ENCODE data around the gene CREG1. TPM values are rescaled to one million over a fixed set of nuclear protein-coding genes. Genes with fewer than 3 reads are reported as not detected.

Gene CREG1
- total and polyA plus RNA-seq, 2 donors, result 68.6 to 125 TPM

DNA sequence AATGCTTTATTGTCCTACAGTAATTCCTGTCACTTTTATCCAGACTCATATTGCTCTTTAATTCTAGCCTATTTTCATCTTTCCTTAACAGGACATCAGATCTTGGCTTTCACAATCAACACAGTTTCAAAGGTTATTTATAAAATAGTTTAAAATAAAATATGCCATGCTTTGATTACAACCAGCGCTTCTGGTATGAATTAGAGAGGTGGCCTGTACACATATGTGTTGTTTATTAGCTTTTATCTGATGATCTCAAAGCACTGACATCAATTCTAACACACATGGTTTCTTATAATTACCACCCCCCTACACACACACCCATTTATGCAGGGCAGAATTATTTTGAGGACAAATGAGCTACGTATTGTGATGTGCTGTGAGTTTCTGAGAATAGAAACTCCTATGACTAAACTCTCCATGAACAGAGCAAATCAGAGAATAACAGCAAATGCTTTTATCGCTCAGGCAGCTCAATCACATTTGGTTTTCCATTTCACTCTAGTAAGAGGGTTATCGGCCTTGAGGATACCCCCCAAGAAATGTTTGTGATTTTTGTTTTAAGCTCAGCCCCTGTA, 53.2 kb downstream of the CREG1 start:
- H3K4me1 ChIP-seq (ENCODE audit: insufficient read depth), result no peaks in the 10 kb centered on the region
- WGBS, result 85% methylated on average over 4 of the region's 4 CpGs
- H3K27ac ChIP-seq (ENCODE audit: low read depth), result no peak overlapping the region
- no peak for DNase-seq (ENCODE audit: extremely low spot score)
- no peak overlapping the region for H3K4me3 ChIP-seq (ENCODE audit: low read depth, low read length)
- no peaks in the 10 kb centered on the region for H3K36me3 ChIP-seq (ENCODE audit: insufficient read depth)

- no peak for DNase-seq (ENCODE audit: extremely low spot score)
- H3K27ac ChIP-seq (ENCODE audit: low read depth), result no peak overlapping the region
Observed at GRCh38 chr1:167499664-167500101, 53.9 kb downstream of the CREG1 start.

GRCh38 chr1:167499106-167499505, 54.5 kb downstream of the CREG1 start:
- 59% methylated on average over 4 of the region's 4 CpGs for WGBS
- no peak for DNase-seq (ENCODE audit: extremely low spot score)
- H3K27ac ChIP-seq (ENCODE audit: low read depth), result no peak overlapping the region
- H3K4me3 ChIP-seq (ENCODE audit: low read depth, low read length), result no peak overlapping the region
- no peaks in the 10 kb centered on the region for H3K4me1 ChIP-seq (ENCODE audit: insufficient read depth)
- no peaks in the 10 kb centered on the region for H3K36me3 ChIP-seq (ENCODE audit: insufficient read depth)

More at GRCh38 chr1:167499664-167500101, 53.9 kb downstream of the CREG1 start:
- H3K36me3 ChIP-seq (ENCODE audit: insufficient read depth), result no peaks in the 10 kb centered on the region
- H3K4me3 ChIP-seq (ENCODE audit: low read depth, low read length), result no peak overlapping the region
- no peaks in the 10 kb centered on the region for H3K4me1 ChIP-seq (ENCODE audit: insufficient read depth)
- 80% methylated on average over 3 of the region's 3 CpGs for WGBS

- H3K27ac ChIP-seq (ENCODE audit: low read depth), result no peak overlapping the region
- WGBS, result 63% methylated on average over 11 of the region's 11 CpGs
- H3K4me1 ChIP-seq (ENCODE audit: insufficient read depth), result no peaks in the 10 kb centered on the region
- no peak for DNase-seq (ENCODE audit: extremely low spot score)
- no peak overlapping the region for H3K4me3 ChIP-seq (ENCODE audit: low read depth, low read length)
- H3K36me3 ChIP-seq (ENCODE audit: insufficient read depth), result no peaks in the 10 kb centered on the region
Observed at GRCh38 chr1:167496797-167497619, 56.6 kb downstream of the CREG1 start.

DNA sequence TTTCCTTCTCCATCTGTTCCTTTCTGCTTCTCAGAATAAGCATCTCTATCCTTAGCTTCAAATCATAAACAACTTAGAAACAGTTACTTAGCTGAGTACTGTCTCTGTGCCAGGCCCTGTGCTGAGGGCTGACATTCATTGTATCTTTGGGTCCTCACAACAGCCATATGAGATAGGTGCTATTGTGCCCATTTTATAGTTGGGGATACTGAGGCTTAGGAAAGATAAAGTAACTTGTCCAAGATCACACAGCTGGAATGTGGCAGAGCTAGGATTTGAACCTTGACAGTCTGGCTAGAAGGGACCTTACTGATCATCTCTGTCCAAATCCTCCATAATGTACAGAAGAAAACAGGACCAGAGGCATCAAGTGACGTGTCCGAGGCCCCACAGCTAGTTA, 60.2 kb downstream of the CREG1 start:
- 95% methylated on average over 2 of the region's 2 CpGs for WGBS
- H3K4me1 ChIP-seq (ENCODE audit: insufficient read depth), result no peaks in the 10 kb centered on the region
- no peak for DNase-seq (ENCODE audit: extremely low spot score)
- no peaks in the 10 kb centered on the region for H3K36me3 ChIP-seq (ENCODE audit: insufficient read depth)
- H3K27ac ChIP-seq (ENCODE audit: low read depth), result no peak overlapping the region
- H3K4me3 ChIP-seq (ENCODE audit: low read depth, low read length), result no peak overlapping the region

- WGBS, result 55% methylated on average over 5 of the region's 5 CpGs
- no peak overlapping the region for H3K27ac ChIP-seq (ENCODE audit: low read depth)
- no peak for DNase-seq (ENCODE audit: extremely low spot score)
Observed at GRCh38 chr1:167492481-167492910, 61.1 kb downstream of the CREG1 start.

GRCh38 chr1:167491586-167492461, 61.7 kb downstream of the CREG1 start:
- no peak overlapping the region for H3K4me3 ChIP-seq (ENCODE audit: low read depth, low read length)
- DNase-seq (ENCODE audit: extremely low spot score), result no peak
- WGBS, result 67% methylated on average over 12 of the region's 12 CpGs
- no peaks in the 10 kb centered on the region for H3K4me1 ChIP-seq (ENCODE audit: insufficient read depth)
- H3K36me3 ChIP-seq (ENCODE audit: insufficient read depth), result no peaks in the 10 kb centered on the region
- no peak overlapping the region for H3K27ac ChIP-seq (ENCODE audit: low read depth)

More at GRCh38 chr1:167492481-167492910, 61.1 kb downstream of the CREG1 start:
- Histone ChIP-seq H3K4me3 (ENCODE audit: low read depth, low read length) (no peak overlapping the region), H3K4me1 (ENCODE audit: insufficient read depth) (no peaks in the 10 kb centered on the region), H3K36me3 (ENCODE audit: insufficient read depth) (no peaks in the 10 kb centered on the region)

Other genes with a start within 250 kb of the CREG1 start
- gene CD247, start 35.2 kb downstream of the CREG1 start, total RNA-seq, result 1.3 TPM
- 1.8 TPM for gene CD247, start 35.2 kb downstream of the CREG1 start, polyA plus RNA-seq
- 16.0 TPM for gene RCSD1, start 76.5 kb upstream of the CREG1 start, total RNA-seq
- gene RCSD1, start 76.5 kb upstream of the CREG1 start, polyA plus RNA-seq, result 19.9 TPM
- gene MPZL1, start 168.2 kb upstream of the CREG1 start, total RNA-seq, result 154 TPM
- 79.4 TPM for gene MPZL1, start 168.2 kb upstream of the CREG1 start, polyA plus RNA-seq

Data from urinary bladder (tissue), 4 donors.